ENCODE measurements around the gene SCUBE2. TPM values are rescaled to one million over a fixed set of nuclear protein-coding genes. Genes with fewer than 3 reads are reported as not detected.

SCUBE2 gene
- total and polyA plus RNA-seq, 2 donors (not counting 3 experiments of a cell fraction or from before 2014, with no cell fraction given): 0.55 to 3.5 TPM

DNA sequence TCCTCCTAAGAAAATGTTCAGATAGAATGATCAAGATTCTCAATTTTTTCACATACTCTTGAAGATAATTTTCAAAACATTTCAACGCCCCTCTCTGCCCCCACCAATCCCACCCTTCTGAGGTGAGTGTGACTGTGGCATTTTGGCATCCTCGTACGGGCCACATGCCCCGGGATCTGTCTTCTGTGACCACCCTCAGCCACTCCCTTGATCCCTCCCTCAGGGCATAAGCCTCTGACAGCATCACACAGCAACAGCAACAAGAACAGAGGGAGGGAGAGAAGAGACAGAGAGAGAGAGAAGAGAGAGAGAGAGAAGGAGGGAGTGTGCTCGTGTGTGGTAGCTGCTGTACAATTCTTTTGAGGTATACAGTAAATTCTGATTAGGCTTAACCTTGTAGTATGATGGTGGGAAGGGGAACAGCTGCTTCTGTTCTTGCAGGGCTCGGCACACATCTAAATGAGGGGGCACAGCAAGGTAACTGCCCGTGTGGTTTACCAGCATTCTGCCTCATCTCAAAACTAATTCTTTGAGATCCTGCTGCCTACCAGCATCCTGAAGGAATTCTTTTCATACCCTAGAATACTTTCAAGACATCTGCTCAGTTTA lies 21.4 kb downstream of the SCUBE2 start:
- CTCF ChIA-PET: interaction anchor here (1.0 kb wide), 1 partner anchor 14 kb away, joined by 3 read pairs; no protein-coding TSS in a partner anchor
- no TSS peak for BruUV-seq (replicated peaks)
- Histone ChIP-seq H3K27me3 (ENCODE audit: control insufficient read depth in 2 of 2, insufficient read depth in 2 of 2, low read length in 2 of 2) (no peaks in the 10 kb centered on the region), H3K9me3 (replicated peaks; ENCODE audit: control insufficient read depth, insufficient read depth, low read length) (no peaks in the 10 kb centered on the region), H4K20me1 (replicated peaks; ENCODE audit: control insufficient read depth, extremely low read depth, insufficient read depth, low read length) (no peaks in the 10 kb centered on the region), H3K36me3 (ENCODE audit: control insufficient read depth in 2 of 2, extremely low read depth in 1 of 2, insufficient read depth in 2 of 2, low read length in 2 of 2) (no peaks in the 10 kb centered on the region), H3K9ac (replicated peaks; ENCODE audit: extremely low read depth, insufficient read depth, low read length) (no peak overlapping the region), H2AFZ (ENCODE audit: low read depth, low read length) (no peak overlapping the region), H3K4me2 (ENCODE audit: insufficient read depth, low read length) (no peak overlapping the region), H3K4me3 (replicated peaks in 1 of 3; ENCODE audit: insufficient read depth in 1 of 3, low read depth in 1 of 3, low read length in 3 of 3) (no peak overlapping the region), H3K27ac (ENCODE audit: insufficient read depth, low read depth, low read length) (no peak overlapping the region), H3K79me2 (ENCODE audit: control insufficient read depth, insufficient read depth, low read length) (no peaks in the 10 kb centered on the region), H3K9me1 (replicated peaks; ENCODE audit: control insufficient read depth, extremely low read depth, insufficient read depth, low read length) (no peaks in the 10 kb centered on the region), H3K4me1 (ENCODE audit: control insufficient read depth, extremely low read depth, insufficient read depth, low read length) (no peaks in the 10 kb centered on the region)
- dilution Hi-C loops (cut with MboI; ENCODE audit: extremely low pct_ligation_motif_present, low sequenced_read_pairs) (no loop called here), intact Hi-C loops (cut with micrococcal nuclease) (no loop called here)
- DNase-seq (ENCODE audit: low read depth, low spot score) (no peak), FAIRE-seq (no peak)
- POLR2A ChIA-PET: no interaction called here
- TF ChIP-seq FOS (IDR thresholded peaks at IDR 0.05; ENCODE audit: borderline replicate concordance, insufficient read depth, low read length) (no peak), JUN (IDR thresholded peaks at IDR 0.05; ENCODE audit: borderline replicate concordance, insufficient read depth, insufficient read length, low read depth) (no peak), EZH2 (IDR thresholded peaks at IDR 0.05; ENCODE audit: borderline replicate concordance, low read depth, low read length, severe bottlenecking) (no peak), POLR2AphosphoS5 (IDR thresholded peaks at IDR 0.05; ENCODE audit: insufficient read depth, low read depth, low read length) (no peak), MYC (IDR thresholded peaks at IDR 0.05; ENCODE audit: low read depth, low read length) (no peak)

GRCh38 chr11:9069256-9069655 lies 22.1 kb downstream of the SCUBE2 start:
- Histone ChIP-seq H3K9me1 (replicated peaks; ENCODE audit: control insufficient read depth, extremely low read depth, insufficient read depth, low read length) (no peaks in the 10 kb centered on the region), H3K4me1 (ENCODE audit: control insufficient read depth, extremely low read depth, insufficient read depth, low read length) (no peaks in the 10 kb centered on the region), H3K9ac (replicated peaks; ENCODE audit: extremely low read depth, insufficient read depth, low read length) (no peak overlapping the region), H3K27ac (ENCODE audit: insufficient read depth, low read depth, low read length) (no peak overlapping the region), H2AFZ (ENCODE audit: low read depth, low read length) (no peak overlapping the region), H3K36me3 (ENCODE audit: control insufficient read depth in 2 of 2, extremely low read depth in 1 of 2, insufficient read depth in 2 of 2, low read length in 2 of 2) (no peaks in the 10 kb centered on the region), H3K9me3 (replicated peaks; ENCODE audit: control insufficient read depth, insufficient read depth, low read length) (no peaks in the 10 kb centered on the region), H3K79me2 (ENCODE audit: control insufficient read depth, insufficient read depth, low read length) (no peaks in the 10 kb centered on the region), H3K27me3 (ENCODE audit: control insufficient read depth in 2 of 2, insufficient read depth in 2 of 2, low read length in 2 of 2) (no peaks in the 10 kb centered on the region), H3K4me3 (replicated peaks in 1 of 3; ENCODE audit: insufficient read depth in 1 of 3, low read depth in 1 of 3, low read length in 3 of 3) (no peak overlapping the region), H3K4me2 (ENCODE audit: insufficient read depth, low read length) (no peak overlapping the region), H4K20me1 (replicated peaks; ENCODE audit: control insufficient read depth, extremely low read depth, insufficient read depth, low read length) (no peaks in the 10 kb centered on the region)
- TF ChIP-seq GATA2 (IDR thresholded peaks at IDR 0.05; ENCODE audit: insufficient read depth, insufficient read length, low read depth, low read length) (no peak), POLR2AphosphoS5 (IDR thresholded peaks at IDR 0.05; ENCODE audit: insufficient read depth, low read depth, low read length) (no peak), FOS (IDR thresholded peaks at IDR 0.05; ENCODE audit: borderline replicate concordance, insufficient read depth, low read length) (no peak), JUN (IDR thresholded peaks at IDR 0.05; ENCODE audit: borderline replicate concordance, insufficient read depth, insufficient read length, low read depth) (no peak), MAX (IDR thresholded peaks at IDR 0.05; ENCODE audit: insufficient read depth, insufficient read length) (no peak), MYC (IDR thresholded peaks at IDR 0.05; ENCODE audit: low read depth, low read length) (no peak), POLR2A (IDR thresholded peaks at IDR 0.05; ENCODE audit: low read depth, low read length) (no peak)
- no TSS peak for BruUV-seq (replicated peaks)
- dilution Hi-C loops (cut with MboI; ENCODE audit: extremely low pct_ligation_motif_present, low sequenced_read_pairs): no loop called here
- POLR2A ChIA-PET: no interaction called here
- DNase-seq (ENCODE audit: low read depth, low spot score) (no peak), FAIRE-seq (no peak)
- CTCF ChIA-PET: interaction anchor here (0.9 to 1.2 kb wide), 2 partner anchors 24 to 68 kb away, joined by 4 read pairs; no protein-coding TSS in a partner anchor
- intact Hi-C loops (cut with micrococcal nuclease): no loop called here
